ENCODE data around the gene CCDC17. TPM values are rescaled to one million over a fixed set of nuclear protein-coding genes. Genes with fewer than 3 reads are reported as not detected.

The CCDC17 gene
- total RNA-seq, 1 donor from 2014 or later = 1.2 TPM

DNA sequence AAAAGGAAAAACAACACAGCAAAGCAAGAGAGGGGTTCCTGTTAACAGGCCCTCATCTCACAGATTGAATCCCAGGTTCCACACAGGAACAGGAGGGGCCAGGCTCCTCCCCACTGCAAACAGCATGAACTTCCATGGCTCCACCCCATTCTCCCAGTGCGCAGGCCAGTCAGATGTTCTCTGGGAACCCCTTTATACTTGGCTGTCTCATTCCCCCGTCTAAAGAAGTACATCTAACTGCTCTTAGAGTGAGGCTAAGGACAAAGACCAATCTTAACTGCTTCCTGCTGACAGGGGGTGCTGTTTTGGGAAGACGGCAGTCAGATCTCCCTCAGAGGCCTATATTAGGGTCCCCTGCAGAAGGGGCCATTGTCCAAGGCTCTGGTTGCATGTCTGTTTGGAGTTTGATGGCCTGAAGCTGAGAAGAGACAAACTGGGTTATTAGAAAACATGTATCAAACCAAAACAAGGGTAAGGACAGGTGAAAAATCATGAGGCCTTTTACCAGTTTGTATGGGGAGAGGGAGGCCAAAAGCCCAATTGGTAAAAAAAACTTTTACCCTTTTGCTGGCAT is 50.5 kb downstream of the CCDC17 start:
- no peaks in the 10 kb centered on the region for H3K4me1 ChIP-seq
- no peak overlapping the region for H3K27ac ChIP-seq (replicated peaks)
- TF ChIP-seq, protein P1, sequence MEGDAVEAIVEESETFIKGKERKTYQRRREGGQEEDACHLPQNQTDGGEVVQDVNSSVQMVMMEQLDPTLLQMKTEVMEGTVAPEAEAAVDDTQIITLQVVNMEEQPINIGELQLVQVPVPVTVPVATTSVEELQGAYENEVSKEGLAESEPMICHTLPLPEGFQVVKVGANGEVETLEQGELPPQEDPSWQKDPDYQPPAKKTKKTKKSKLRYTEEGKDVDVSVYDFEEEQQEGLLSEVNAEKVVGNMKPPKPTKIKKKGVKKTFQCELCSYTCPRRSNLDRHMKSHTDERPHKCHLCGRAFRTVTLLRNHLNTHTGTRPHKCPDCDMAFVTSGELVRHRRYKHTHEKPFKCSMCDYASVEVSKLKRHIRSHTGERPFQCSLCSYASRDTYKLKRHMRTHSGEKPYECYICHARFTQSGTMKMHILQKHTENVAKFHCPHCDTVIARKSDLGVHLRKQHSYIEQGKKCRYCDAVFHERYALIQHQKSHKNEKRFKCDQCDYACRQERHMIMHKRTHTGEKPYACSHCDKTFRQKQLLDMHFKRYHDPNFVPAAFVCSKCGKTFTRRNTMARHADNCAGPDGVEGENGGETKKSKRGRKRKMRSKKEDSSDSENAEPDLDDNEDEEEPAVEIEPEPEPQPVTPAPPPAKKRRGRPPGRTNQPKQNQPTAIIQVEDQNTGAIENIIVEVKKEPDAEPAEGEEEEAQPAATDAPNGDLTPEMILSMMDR (IDR thresholded peaks at IDR 0.05; ENCODE audit: borderline replicate concordance) = no peak
- peaks cover 12% of the 10 kb centered on the region for H3K36me3 ChIP-seq
- H3K27me3 ChIP-seq (ENCODE audit: low read depth) = no peaks in the 10 kb centered on the region
- DNase-seq = no peak
- H3K9me3 ChIP-seq (replicated peaks) = no peaks in the 10 kb centered on the region
- intact Hi-C loops (cut with micrococcal nuclease) = loop anchor here (10.0 kb wide), 1 partner anchor 209 kb away; no protein-coding TSS in a partner anchor
- H3K4me3 ChIP-seq = no peak overlapping the region

- intact Hi-C loops (cut with micrococcal nuclease) = loop anchor here (10.0 kb wide), 1 partner anchor 206 kb away; no protein-coding TSS in a partner anchor
- Histone ChIP-seq H3K4me3 (no peak overlapping the region), H3K36me3 (peaks cover 20% of the 10 kb centered on the region), H3K27ac (replicated peaks) (no peak overlapping the region), H3K27me3 (ENCODE audit: low read depth) (no peaks in the 10 kb centered on the region), H3K9me3 (replicated peaks) (no peaks in the 10 kb centered on the region), H3K4me1 (peaks cover 13% of the 10 kb centered on the region)
- TF ChIP-seq, protein P1 (IDR thresholded peaks at IDR 0.05; ENCODE audit: borderline replicate concordance) = no peak
- no peak for DNase-seq
Measured at GRCh38 chr1:45570631-45571030, 53.2 kb downstream of the CCDC17 start.

Other genes starting within 250 kb of the CCDC17 start
- gene TESK2, start 132.9 kb downstream of the CCDC17 start, total RNA-seq = 1.4 TPM
- gene CCDC163, start 124.0 kb downstream of the CCDC17 start, total RNA-seq = 0.22 TPM
- 24.4 TPM for gene MMACHC, start 123.8 kb downstream of the CCDC17 start, total RNA-seq
- 255 TPM for gene PRDX1, start 102.2 kb downstream of the CCDC17 start, total RNA-seq
- gene AKR1A1, start 73.2 kb downstream of the CCDC17 start, total RNA-seq = 45.4 TPM
- 34.5 TPM for gene NASP, start 40.0 kb downstream of the CCDC17 start, total RNA-seq
- gene GPBP1L1, start 62.5 kb upstream of the CCDC17 start, total RNA-seq = 80.7 TPM
- gene TMEM69, start 64.1 kb upstream of the CCDC17 start, total RNA-seq = 23.5 TPM
- gene IPP, start 126.6 kb upstream of the CCDC17 start, total RNA-seq = 19.3 TPM
- 104 TPM for gene MAST2, start 179.6 kb upstream of the CCDC17 start, total RNA-seq